GM19035 (cell line): ENCODE data around the gene ZMYND19.
A peak's percentile ranks its signal among the peaks of the same experiment; 100 is the strongest.
"Not testable (repeated sequence)": the region's sequence is repeated elsewhere in the genome, so short reads cannot be mapped to it uniquely, and the experiment has no call there.

ENCODE experiments used
- ATAC-seq: cut with Tn5 transposase; IDR thresholded peaks from one replicate; pipeline ENCODE4 v1.9.1; 2021; ENCODE audit not compliant: unreplicated experiment

The ZMYND19 gene

GRCh38 chr9:137589441-137590122 is 730 bp downstream of the ZMYND19 start:
- no peak for ATAC-seq

- no peak for ATAC-seq
These were observed 1.4 kb downstream of the ZMYND19 start for GRCh38 chr9:137588891-137589290.

GRCh38 chr9:137588311-137588710 is 2.0 kb downstream of the ZMYND19 start:
- no peak for ATAC-seq

GRCh38 chr9:137586854-137587253 is 3.5 kb downstream of the ZMYND19 start:
- no peak for ATAC-seq

- ATAC-seq = no peak
These were observed 6.4 kb downstream of the ZMYND19 start for GRCh38 chr9:137583957-137584356.

GRCh38 chr9:137583347-137583746 is 7.0 kb downstream of the ZMYND19 start:
- no peak for ATAC-seq

- no peak for ATAC-seq
These were observed 7.9 kb downstream of the ZMYND19 start for GRCh38 chr9:137582286-137582860.

GRCh38 chr9:137581361-137582285 is 8.7 kb downstream of the ZMYND19 start:
- no peak for ATAC-seq

- ATAC-seq = no peak
These were observed 9.4 kb downstream of the ZMYND19 start for GRCh38 chr9:137580954-137581322.

- ATAC-seq = no peak
These were observed 9.9 kb downstream of the ZMYND19 start for GRCh38 chr9:137580209-137580953.

GRCh38 chr9:137579259-137579604 is 11.1 kb downstream of the ZMYND19 start:
- ATAC-seq = no peak

GRCh38 chr9:137578518-137579258 is 11.6 kb downstream of the ZMYND19 start, which contains the start of gene DPH7:
Gene DPH7 (minus strand): TSS chr9:137578925. CDS start chr9:137578777, 148 bp downstream.
- ATAC-seq = peak; percentile 91

GRCh38 chr9:137575716-137576411 is 14.4 kb downstream of the ZMYND19 start:
- no peak for ATAC-seq

- no peak for ATAC-seq
These were observed 15.0 kb downstream of the ZMYND19 start for GRCh38 chr9:137575364-137575715.

- no peak for ATAC-seq
These were observed 16.1 kb downstream of the ZMYND19 start for GRCh38 chr9:137574192-137574591.

- no peak for ATAC-seq
These were observed 19.7 kb downstream of the ZMYND19 start for GRCh38 chr9:137570566-137570965.

- no peak for ATAC-seq
These were observed 20.6 kb downstream of the ZMYND19 start for GRCh38 chr9:137569609-137570203.

GRCh38 chr9:137568445-137568844 is 21.9 kb downstream of the ZMYND19 start:
- ATAC-seq = not testable (repeated sequence)

- ATAC-seq = no peak
These were observed 25.4 kb downstream of the ZMYND19 start for GRCh38 chr9:137564817-137565411.
